NCI-H1694 treated with DMSO at 0.1 percent for 48 hours (cell line): ENCODE measurements around the gene LYPD3.
"Not testable (repeated sequence)": the region's sequence is repeated elsewhere in the genome, so short reads cannot be mapped to it uniquely, and the experiment has no call there.

Source experiments
- DNase-seq: peaks from one replicate; lab custom pipeline; 2025; lab: John Stamatoyannopoulos, UW

LYPD3 gene

GRCh38 chr19:43461303-43461702 is 4.1 kb downstream of the LYPD3 start:
- no peak for DNase-seq

DNA sequence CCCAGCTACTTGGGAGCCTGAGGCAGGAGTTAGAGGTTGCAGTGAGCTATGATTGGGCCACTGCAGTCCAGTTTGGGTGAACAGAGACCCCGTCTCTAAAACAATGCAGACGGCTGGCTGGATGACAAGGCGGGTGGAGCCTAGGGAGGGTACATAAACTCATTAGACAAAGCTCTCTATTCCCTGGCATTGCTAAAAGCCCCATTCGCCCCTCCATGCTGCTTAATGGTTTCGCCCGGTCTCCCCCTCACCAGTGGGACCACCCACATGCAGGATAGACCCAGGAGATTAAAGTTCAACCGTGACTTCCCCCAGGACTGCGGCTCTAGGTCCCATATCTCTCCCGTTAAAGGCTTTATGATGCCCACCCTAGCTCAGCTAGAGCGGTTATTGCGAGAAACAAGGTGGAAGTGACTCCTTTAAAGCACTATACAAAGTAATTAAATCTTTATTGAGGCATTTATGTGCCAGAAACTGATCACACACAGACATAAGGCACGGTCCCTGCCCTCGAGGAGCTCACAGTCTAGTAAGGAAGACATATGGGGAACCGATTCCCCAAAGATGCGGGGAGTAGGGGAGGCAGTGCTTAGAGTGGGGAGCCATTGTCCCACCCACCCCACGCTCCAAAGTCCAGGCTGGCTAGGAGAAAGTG is 4.9 kb downstream of the LYPD3 start:
- no peak for DNase-seq

GRCh38 chr19:43457809-43458208 is 7.6 kb downstream of the LYPD3 start:
- no peak for DNase-seq

GRCh38 chr19:43455321-43456113 is 9.9 kb downstream of the LYPD3 start:
- no peak for DNase-seq

GRCh38 chr19:43454031-43454430 is 11.4 kb downstream of the LYPD3 start:
- DNase-seq, result no peak

DNA sequence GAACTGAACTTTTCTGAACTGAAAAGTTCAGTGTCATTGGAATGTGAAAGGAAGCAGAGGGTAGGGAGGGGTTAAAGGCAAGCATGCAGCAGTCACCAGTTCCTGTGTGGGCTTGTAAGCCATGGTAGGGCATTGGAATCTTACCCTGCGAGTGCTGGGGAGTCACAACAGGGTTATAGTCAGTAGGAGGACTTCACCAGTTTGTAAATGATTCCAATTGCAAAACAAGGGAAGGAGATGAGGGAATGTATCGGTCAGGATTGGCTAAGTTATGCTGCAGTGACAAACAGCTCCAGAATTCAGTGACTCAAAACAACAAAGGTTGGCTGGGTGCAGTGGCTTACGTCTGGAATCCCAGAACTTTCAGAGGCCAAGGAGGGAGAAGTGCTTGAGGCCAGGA is 12.8 kb downstream of the LYPD3 start:
- DNase-seq, result no peak

DNA sequence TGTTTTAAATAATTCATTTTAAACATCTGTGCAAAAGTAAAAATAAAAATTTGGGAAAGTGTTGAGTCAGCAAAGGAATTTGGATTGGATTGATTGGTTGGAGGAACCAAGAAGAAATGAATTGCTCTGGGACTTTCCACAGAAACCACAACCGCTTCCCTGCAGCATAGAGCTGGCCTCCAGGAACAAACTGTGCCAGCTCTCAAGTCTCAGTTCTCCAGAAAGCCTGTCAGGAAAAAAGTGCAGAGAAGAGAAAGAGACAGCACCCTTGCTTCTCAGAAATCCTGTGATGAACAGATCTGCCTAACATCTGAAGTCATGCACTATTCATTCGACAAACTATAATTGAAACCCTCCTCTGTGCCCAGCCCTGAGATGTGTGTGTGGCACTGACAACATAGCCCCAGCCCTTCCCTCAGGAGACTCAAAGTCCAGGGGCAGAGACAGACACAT is 14.8 kb downstream of the LYPD3 start:
- no peak for DNase-seq

DNA sequence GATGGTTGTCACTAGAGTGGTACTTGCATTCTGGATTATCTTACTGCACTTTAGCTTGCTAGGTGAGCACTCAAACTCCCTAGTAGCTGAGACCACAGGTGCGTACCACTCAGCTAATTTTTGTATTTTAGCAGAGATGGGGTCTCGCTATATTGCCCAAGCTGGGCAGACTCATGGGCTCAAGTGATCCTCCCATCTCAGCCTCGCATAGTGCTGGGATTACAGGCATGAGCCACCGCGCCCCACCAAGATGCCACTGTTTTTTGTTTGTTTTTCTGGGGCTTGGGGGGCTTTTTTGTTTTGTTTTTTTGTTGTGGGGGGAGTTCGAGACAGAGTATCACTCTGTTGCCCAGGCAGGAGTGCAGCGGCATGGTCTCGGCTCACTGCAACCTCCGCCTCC is 17.8 kb downstream of the LYPD3 start:
- DNase-seq, result no peak

GRCh38 chr19:43446746-43447489 is 18.5 kb downstream of the LYPD3 start:
- peak; percentile 58 for DNase-seq

DNA sequence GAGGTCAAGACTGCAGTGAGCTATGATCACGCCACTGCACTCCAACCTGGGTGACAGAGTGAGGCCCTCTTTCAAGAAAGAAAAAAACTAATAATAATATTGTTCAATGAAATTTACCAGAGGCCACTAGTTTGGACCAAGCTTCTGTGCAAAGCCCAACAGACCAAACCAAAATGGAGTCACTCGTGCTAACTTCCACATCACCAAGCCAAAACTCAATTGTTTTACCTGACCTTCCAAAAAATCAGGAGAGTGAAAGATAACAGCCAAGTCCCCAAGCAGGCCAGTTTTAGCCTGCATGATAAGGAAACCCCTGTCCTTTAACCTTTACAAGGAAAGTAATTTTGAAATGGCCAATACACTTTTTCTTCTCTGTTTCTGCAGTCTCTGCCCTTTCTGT is 20.0 kb downstream of the LYPD3 start:
- no peak for DNase-seq

DNA sequence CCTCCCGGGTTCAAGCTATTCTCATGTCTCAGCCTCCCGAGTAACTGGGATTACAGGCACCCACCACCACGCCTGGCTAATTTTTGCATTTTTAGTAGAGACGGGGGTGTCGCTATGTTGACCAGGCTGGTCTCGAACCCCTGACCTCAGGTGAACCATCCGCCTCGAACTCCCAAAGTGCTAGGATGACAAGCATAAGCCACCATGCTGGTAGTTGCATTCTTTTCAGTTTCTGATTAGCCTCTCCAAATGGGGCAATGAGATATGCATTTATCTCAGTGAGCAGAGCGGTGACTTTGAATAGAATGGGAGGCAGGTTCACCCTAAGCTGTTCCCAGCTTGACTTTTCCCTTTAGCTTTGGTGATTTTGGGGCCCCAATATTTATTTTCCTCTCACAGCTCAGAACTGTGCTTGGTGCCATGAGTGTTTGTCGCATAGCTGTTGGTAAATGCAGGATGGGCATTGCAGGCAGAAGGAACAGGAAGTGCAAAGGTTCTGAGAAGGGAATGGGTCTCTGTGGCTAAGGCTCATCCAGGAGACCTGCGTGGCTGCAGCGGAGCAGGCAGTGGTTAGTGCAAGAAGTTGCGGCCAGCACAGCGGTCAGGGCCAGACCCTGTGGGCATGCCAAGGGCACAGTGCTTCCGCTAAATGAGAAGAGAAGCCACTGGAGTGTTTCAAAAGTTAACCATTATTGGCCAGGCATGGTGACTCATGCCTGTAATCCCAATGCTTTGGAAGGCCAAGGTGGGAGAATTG is 20.7 kb downstream of the LYPD3 start:
- DNase-seq, result no peak

GRCh38 chr19:43444091-43444490 is 21.3 kb downstream of the LYPD3 start:
- DNase-seq, result not testable (repeated sequence)

DNA sequence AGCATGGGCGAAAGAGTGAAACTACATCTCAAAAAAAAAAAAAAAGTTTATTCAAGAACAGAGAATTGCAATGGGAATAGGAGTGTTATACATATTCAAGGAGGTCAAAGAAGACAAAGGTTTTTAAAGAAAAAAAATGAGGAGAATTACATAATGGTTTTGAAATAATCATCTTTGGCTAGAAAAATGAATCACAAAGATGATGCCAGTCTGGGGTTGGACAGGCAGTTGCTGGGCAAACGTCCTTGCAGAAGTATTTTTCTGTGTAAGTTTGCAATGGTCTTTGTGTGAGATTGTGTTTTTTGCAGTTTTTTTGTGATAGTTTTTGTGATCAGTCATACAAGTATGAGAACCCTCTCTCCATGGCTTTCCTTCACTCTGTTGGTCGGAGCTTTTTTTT is 23.7 kb downstream of the LYPD3 start:
- no peak for DNase-seq

GRCh38 chr19:43439709-43440063 is 25.7 kb downstream of the LYPD3 start:
- DNase-seq, result no peak

DNA sequence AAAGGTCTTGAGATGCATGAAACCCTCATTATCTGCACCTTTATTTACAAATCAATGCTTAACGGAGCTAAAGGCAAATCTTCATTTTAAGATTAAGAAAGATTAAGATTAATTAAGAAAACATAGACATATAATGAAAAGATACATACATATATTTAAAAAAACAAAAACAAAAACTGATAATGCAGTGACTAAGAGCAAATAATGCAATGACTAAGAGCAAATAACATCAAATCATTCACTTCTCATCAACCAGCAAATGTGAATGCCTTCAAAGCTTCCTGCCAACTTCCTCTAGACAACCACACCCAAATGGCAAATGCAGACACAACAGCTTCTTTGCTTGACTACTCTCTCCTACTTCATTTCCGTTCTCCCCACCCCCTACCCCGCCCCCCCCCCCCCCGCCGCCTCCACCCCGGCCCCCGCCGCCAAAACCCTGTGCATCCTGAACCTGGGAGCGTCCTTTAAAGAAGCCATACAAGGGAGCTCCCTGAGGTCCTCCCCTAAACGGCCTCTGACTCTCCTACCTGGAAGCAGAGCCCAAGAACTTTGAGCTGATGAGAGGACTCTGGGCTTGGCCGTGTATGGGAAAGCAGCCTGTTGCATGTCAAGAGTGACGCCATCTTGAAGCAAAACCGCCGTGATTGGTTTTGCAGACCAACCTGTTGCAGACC is 26.2 kb downstream of the LYPD3 start:
- no peak for DNase-seq

GRCh38 chr19:43438291-43439031 is 26.9 kb downstream of the LYPD3 start:
- DNase-seq, result peak; percentile 17

- no peak for DNase-seq
Observed at GRCh38 chr19:43437712-43438111, 27.7 kb downstream of the LYPD3 start.

DNA sequence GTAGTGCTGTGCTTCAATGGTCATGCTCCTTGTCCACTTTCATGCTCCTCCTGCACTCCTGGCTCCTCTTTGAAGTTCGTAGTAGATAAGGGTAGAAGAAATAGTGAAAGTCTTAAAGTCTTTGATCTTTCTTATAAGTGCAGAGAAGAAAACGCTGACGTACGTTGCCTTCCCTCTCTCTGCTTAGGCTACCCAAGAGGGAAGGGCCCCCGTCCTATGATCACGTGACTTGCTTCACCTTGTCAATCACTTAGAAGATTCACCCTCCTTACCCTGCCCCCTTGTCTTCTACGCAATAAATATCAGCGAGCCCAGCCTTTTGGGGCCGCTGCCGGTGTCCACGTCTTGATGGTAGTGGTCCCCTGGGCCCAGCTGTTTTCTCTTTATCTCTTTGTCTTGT is 28.1 kb downstream of the LYPD3 start:
- not testable (repeated sequence) for DNase-seq

DNA sequence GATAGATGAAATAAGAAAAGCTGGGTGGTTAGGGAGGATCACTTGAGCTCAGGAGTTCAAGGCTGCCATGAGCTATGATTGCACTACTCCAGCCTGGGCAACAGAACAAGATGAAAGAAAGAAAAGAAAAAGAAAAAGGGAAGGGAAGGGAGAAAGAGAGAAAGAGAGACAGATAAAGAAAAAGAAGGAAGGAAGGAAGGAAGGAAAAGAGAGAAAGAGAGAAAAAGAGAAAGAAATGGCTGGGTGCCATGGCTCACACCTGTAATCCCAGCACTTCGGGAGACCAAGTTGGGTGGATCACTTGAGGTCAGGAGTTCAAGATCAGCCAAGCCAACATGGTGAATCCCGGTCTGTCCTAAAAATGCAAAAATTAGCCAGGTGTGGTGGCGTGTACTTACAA is 29.6 kb downstream of the LYPD3 start:
- no peak for DNase-seq

DNA sequence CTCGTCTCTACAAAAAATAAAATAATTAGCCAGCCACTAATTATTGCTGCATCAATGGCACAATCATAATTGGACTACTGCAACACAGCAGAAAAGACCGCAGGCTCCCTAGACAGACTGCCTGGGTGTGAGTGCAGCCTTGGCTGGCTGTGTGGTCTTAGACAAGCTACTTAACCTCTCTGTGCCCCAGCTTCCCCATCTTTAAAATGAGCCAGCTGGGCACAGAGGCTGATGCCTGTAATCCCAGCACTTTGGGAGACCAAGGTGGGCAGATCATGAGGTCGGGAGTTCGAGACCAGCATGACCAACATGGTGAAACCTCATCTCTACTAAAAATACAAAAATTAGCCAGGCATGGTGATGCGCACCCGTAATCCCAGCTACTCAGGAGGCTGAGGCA is 31.7 kb downstream of the LYPD3 start:
- no peak for DNase-seq

- DNase-seq, result no peak
Observed at GRCh38 chr19:43433358-43433673, 32.1 kb downstream of the LYPD3 start.
